GM10266 (cell line): ENCODE results near the gene ZNF506.
"Not testable (repeated sequence)": the region's sequence is repeated elsewhere in the genome, so short reads cannot be mapped to it uniquely, and the experiment has no call there.

Experiments
- DNase-seq: peaks from one replicate; pipeline ENCODE4 v3.0.0; 2012; ENCODE audit errors: extremely low spot score
- TF ChIP-seq, protein P1 (sequence below): IDR thresholded peaks from 2 replicates; pipeline ENCODE4 v1.5.1; 2012; ENCODE audit warnings: mild to moderate bottlenecking, low read depth; ENCODE audit not compliant: control insufficient read depth, insufficient read depth; ENCODE audit errors: missing control alignments

ZNF506 gene

DNA sequence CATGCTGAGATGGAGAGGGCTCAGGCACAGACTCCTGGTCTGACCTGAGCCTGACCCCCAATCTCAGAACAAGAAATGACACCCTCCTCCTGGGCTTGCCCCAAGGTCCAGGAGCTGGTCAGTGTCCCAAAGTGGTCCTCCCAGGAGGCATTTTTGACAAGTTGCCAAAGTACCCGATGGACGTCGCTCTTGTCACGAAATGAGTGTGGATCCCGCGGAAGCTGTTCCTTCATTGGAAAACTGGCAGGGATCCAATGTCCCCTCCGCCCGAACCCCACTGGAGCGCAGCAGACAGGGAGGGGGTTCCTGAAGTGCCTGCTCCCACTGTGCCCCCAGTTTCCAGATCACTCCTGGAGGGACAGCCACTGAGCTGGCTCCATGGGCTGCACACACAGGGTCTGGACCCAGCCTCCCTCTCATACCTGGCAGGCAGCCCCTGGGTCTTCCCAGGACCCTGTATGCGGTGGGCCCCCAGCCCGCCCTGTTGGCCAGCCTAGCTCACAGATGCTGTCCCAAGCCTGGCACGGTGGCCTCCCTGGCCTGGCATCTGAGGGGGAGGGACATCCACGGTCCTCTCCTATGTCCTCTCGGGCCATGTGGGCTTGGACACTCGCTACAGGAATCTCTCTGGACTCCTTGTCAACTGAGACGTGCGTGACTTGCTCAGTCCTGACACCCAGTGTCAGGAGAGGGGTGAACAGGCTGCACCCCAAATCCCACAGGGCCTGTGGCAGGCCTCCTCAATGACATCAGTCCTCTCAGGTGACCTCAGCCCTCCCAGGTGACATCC, 75.9 kb downstream of the ZNF506 start:
- DNase-seq = no peak
- TF ChIP-seq, protein P1, sequence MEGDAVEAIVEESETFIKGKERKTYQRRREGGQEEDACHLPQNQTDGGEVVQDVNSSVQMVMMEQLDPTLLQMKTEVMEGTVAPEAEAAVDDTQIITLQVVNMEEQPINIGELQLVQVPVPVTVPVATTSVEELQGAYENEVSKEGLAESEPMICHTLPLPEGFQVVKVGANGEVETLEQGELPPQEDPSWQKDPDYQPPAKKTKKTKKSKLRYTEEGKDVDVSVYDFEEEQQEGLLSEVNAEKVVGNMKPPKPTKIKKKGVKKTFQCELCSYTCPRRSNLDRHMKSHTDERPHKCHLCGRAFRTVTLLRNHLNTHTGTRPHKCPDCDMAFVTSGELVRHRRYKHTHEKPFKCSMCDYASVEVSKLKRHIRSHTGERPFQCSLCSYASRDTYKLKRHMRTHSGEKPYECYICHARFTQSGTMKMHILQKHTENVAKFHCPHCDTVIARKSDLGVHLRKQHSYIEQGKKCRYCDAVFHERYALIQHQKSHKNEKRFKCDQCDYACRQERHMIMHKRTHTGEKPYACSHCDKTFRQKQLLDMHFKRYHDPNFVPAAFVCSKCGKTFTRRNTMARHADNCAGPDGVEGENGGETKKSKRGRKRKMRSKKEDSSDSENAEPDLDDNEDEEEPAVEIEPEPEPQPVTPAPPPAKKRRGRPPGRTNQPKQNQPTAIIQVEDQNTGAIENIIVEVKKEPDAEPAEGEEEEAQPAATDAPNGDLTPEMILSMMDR = no peak

DNA sequence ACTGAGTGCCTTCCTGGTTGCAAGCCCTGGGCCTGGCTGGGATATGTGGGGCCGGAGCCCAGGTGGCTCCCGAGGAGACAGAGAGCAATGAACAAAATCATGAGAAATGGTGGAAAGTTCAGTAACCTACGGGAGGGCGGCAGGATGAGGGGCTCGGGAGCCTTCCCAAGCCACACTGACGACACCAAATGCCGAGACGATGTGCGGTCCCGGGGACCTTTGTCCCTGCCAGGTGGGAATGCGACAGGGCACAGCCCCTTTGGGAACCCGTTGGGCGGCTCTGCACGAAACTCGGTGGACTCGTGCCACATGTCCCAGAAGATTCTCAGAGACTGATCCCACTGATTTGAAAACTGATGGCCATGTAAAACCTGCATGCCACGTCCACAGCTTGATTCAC, 76.9 kb downstream of the ZNF506 start:
- no peak for DNase-seq

GRCh38 chr19:19743921-19744320, 77.6 kb downstream of the ZNF506 start:
- not testable (repeated sequence) for DNase-seq

More for the DNA sequence above, 76.9 kb downstream of the ZNF506 start:
- TF ChIP-seq, protein P1 = no peak

DNA sequence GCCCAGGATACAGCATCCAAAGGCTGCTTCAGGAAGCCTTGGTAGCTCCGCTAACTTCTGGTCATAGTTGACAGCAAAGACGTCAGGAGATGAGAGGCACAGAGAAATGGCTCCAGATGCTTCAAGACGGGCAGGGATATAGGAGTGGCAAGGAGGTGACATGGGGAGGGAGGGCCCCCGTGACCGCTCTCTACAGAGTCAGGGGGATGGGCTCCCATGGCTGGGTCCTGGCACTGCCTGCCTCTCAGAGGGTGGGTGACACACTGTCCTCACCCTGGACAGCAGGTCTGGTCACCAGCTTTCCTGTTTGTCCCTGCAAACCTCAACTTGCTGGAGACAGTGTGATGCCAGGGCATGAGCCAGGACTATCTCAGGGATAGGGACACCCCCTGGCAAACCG, 78.4 kb downstream of the ZNF506 start:
- DNase-seq = no peak
- TF ChIP-seq, protein P1 = no peak

DNA sequence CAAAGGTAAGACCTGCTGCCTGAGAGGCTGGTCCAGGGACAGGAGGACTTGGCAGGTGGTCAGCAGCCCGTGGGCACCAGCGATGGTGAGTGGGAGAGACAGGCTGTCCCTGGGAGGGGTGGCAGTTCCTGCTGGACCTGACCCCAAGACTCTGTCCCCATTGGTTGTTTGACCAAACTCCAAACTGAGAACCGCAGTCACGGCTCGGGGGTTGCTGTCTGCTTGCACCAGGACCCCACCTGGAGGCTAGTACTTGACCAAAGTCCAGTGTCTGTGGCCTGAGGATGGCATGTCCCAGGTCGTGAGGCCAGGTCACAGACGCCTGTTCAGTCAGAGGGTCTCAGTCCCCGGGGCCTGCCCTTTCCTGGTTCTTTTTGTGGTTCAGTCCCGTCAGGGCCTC, 78.8 kb downstream of the ZNF506 start:
- no peak for DNase-seq
- TF ChIP-seq, protein P1 = no peak
